Panc1 (cell line): Measurements from ENCODE around the gene NDUFB11. TPM values are rescaled to one million over a fixed set of nuclear protein-coding genes. Genes with fewer than 3 reads are reported as not detected.

ENCODE experiments used
- ATAC-seq: fragments of 200-7000 bp; cut with Tn5 transposase; 2 replicates; pipeline ENCODE4 v1.9.1; 2020; ENCODE audit warnings: mild to moderate bottlenecking, moderate library complexity
- BruUV-seq: library from RNA; stranded (reverse); fragments of 400-500 nt; replicated peaks from 2 replicates; lab custom pipeline; 2021; lab: Mats Ljungman, UMichigan
- CTCF ChIA-PET: fragments of 300-600 bp; sonication (Branson Sonifier 250); formaldehyde crosslinking; loops from one replicate; lab custom pipeline; 2022; ENCODE audit warnings: antibody characterized with exemption; lab: Charles Lee
- POLR2A ChIA-PET: fragments of 300-600 bp; sonication (Branson Sonifier 250); formaldehyde crosslinking; loops from one replicate; lab custom pipeline; 2022; ENCODE audit warnings: antibody characterized with exemption; lab: Charles Lee
- DNase-seq: peaks from one replicate; pipeline ENCODE4 v3.0.0-alpha.2; 2010; ENCODE audit warnings: low read depth, low spot score
- H3K27ac ChIP-seq: 2 replicates; pipeline ENCODE4 v1.5.1; 2011; ENCODE audit warnings: mild to moderate bottlenecking, low read length, inconsistent platforms
- H3K27me3 ChIP-seq: fragments of 200-500 bp; sonication (Bioruptor generic); 2 replicates; pipeline ENCODE4 v1.6.0; 2014; ENCODE audit warnings: low read length, inconsistent platforms; ENCODE audit not compliant: control insufficient read depth, insufficient read depth
- H3K36me3 ChIP-seq: fragments of 200-500 bp; sonication (Bioruptor generic); 2 replicates; pipeline ENCODE4 v1.5.1; 2014; ENCODE audit warnings: inconsistent platforms, mild to moderate bottlenecking, low read length, moderate library complexity; ENCODE audit not compliant: control insufficient read depth, insufficient read depth
- H3K4me1 ChIP-seq: 2 replicates; pipeline ENCODE4 v1.5.1; 2011; ENCODE audit warnings: inconsistent platforms, mild to moderate bottlenecking, low read length, moderate library complexity; ENCODE audit not compliant: control insufficient read depth, insufficient read depth
- H3K4me3 ChIP-seq, 2 experiments: 2 replicates each; pipeline ENCODE4 v1.5.1; 2011 to 2012; ENCODE audit warnings: low read depth in 2 of 2, low read length in 2 of 2, mild to moderate bottlenecking in 2 of 2, inconsistent platforms in 1 of 2, moderate library complexity in 1 of 2
- H3K9me3 ChIP-seq: fragments of 200-500 bp; sonication (Bioruptor generic); 2 replicates; pipeline ENCODE4 v1.5.1; 2014; ENCODE audit warnings: low read depth, mild to moderate bottlenecking, inconsistent platforms, low read length, moderate library complexity; ENCODE audit not compliant: control insufficient read depth, insufficient read depth
- POLR2AphosphoS5 ChIP-seq: IDR thresholded peaks from 2 replicates; pipeline ENCODE4 v1.6.1; 2012; ENCODE audit warnings: mild to moderate bottlenecking, low read depth, low read length, moderate library complexity
- SIN3A ChIP-seq: IDR thresholded peaks from 2 replicates; pipeline ENCODE4 v1.6.1; 2012; ENCODE audit warnings: low read depth, mild to moderate bottlenecking, low read length, moderate library complexity, borderline replicate concordance; ENCODE audit not compliant: insufficient read depth
- TCF7L2 ChIP-seq: IDR thresholded peaks from 2 replicates; pipeline ENCODE4 v1.6.1; 2011; ENCODE audit warnings: mild to moderate bottlenecking, low read depth, low read length, inconsistent platforms
- in situ Hi-C: cut with HindIII; loops from 2 replicates; pipeline ENCODE4 v1.10.0; 2016; ENCODE audit warnings: low sequenced_read_pairs, low pct_unique_long_range_greater_than_20kb
- intact Hi-C: fragments of 100-400 bp; cut with micrococcal nuclease; formaldehyde crosslinking; loops from one replicate; pipeline ENCODE4 v1.10.0; 2022; ENCODE audit not compliant: unreplicated experiment
- total RNA-seq: library from RNA; stranded (reverse); gene quantifications from one replicate; pipeline ENCODE4 v1.2.1, GENCODE V29; 2021; ENCODE audit not compliant: unreplicated experiment
- TF ChIP-seq, protein P1 (sequence below): fragments of 450-650 bp; IDR thresholded peaks from 2 replicates; pipeline ENCODE4 v1.5.1; 2017; ENCODE audit warnings: mild to moderate bottlenecking
- TF ChIP-seq, protein P2 (sequence below), 2 experiments: IDR thresholded peaks; 2 replicates each; pipeline ENCODE4 v1.6.1; 2011 to 2012; ENCODE audit warnings: low read depth in 2 of 2, control low read depth in 1 of 2, low read length in 1 of 2, mild to moderate bottlenecking in 1 of 2, moderate library complexity in 1 of 2; ENCODE audit not compliant: insufficient read depth in 1 of 2

The NDUFB11 gene
- total RNA-seq, 1 experiment from 2014 or later = 109 TPM

DNA sequence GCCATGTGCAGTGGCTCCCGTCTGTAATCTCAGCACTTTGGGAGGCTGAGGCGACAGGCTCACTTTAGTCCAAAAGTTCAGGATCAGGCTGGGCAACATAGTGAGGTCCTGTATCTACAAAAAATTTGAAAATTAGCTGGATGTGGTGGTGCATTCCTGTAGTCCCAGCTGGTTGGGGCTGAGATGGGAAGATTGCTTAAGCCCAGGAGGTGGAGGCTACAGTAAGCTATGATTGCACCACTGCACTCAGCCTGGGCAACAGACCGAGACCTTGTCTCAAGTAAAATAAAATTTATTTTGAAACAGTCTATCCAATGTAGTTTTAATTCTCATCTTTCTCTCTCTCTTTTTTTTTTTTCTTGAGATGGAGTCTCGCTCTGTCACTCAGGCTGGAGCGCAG is 21.6 kb upstream of the NDUFB11 start:
- TF ChIP-seq TCF7L2 = no peak
- no peak for TF ChIP-seq POLR2AphosphoS5
- TF ChIP-seq, protein P1, sequence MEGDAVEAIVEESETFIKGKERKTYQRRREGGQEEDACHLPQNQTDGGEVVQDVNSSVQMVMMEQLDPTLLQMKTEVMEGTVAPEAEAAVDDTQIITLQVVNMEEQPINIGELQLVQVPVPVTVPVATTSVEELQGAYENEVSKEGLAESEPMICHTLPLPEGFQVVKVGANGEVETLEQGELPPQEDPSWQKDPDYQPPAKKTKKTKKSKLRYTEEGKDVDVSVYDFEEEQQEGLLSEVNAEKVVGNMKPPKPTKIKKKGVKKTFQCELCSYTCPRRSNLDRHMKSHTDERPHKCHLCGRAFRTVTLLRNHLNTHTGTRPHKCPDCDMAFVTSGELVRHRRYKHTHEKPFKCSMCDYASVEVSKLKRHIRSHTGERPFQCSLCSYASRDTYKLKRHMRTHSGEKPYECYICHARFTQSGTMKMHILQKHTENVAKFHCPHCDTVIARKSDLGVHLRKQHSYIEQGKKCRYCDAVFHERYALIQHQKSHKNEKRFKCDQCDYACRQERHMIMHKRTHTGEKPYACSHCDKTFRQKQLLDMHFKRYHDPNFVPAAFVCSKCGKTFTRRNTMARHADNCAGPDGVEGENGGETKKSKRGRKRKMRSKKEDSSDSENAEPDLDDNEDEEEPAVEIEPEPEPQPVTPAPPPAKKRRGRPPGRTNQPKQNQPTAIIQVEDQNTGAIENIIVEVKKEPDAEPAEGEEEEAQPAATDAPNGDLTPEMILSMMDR = no peak
- no peak for TF ChIP-seq SIN3A
- TF ChIP-seq, protein P2, sequence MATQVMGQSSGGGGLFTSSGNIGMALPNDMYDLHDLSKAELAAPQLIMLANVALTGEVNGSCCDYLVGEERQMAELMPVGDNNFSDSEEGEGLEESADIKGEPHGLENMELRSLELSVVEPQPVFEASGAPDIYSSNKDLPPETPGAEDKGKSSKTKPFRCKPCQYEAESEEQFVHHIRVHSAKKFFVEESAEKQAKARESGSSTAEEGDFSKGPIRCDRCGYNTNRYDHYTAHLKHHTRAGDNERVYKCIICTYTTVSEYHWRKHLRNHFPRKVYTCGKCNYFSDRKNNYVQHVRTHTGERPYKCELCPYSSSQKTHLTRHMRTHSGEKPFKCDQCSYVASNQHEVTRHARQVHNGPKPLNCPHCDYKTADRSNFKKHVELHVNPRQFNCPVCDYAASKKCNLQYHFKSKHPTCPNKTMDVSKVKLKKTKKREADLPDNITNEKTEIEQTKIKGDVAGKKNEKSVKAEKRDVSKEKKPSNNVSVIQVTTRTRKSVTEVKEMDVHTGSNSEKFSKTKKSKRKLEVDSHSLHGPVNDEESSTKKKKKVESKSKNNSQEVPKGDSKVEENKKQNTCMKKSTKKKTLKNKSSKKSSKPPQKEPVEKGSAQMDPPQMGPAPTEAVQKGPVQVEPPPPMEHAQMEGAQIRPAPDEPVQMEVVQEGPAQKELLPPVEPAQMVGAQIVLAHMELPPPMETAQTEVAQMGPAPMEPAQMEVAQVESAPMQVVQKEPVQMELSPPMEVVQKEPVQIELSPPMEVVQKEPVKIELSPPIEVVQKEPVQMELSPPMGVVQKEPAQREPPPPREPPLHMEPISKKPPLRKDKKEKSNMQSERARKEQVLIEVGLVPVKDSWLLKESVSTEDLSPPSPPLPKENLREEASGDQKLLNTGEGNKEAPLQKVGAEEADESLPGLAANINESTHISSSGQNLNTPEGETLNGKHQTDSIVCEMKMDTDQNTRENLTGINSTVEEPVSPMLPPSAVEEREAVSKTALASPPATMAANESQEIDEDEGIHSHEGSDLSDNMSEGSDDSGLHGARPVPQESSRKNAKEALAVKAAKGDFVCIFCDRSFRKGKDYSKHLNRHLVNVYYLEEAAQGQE (IDR thresholded peaks at IDR 0.05; ENCODE audit: insufficient read depth in 1 of 2, low read depth in 2 of 2, low read length in 1 of 2) = no peak
- no peaks in the 10 kb centered on the region for H3K9me3 ChIP-seq
- CTCF ChIA-PET = no interaction called here
- DNase-seq = no peak
- BruUV-seq = no TSS peak
- in situ Hi-C loops = no loop called here
- H3K4me1 ChIP-seq = no peaks in the 10 kb centered on the region
- intact Hi-C loops = no loop called here
- H3K4me3 ChIP-seq = no peak overlapping the region
- no peak overlapping the region for H3K27ac ChIP-seq
- H3K36me3 ChIP-seq = no peaks in the 10 kb centered on the region
- ATAC-seq = no peak
- POLR2A ChIA-PET = no interaction called here
- no peaks in the 10 kb centered on the region for H3K27me3 ChIP-seq

GRCh38 chrX:47164420-47164819 is 19.9 kb upstream of the NDUFB11 start:
- DNase-seq (no peak), ATAC-seq (no peak)
- BruUV-seq = no TSS peak
- Histone ChIP-seq H3K4me1 (no peaks in the 10 kb centered on the region), H3K27me3 (no peaks in the 10 kb centered on the region), H3K36me3 (no peaks in the 10 kb centered on the region), H3K9me3 (no peaks in the 10 kb centered on the region), H3K4me3 (no peak overlapping the region), H3K27ac (no peak overlapping the region)
- CTCF ChIA-PET = no interaction called here
- in situ Hi-C loops (no loop called here), intact Hi-C loops (no loop called here)
- TF ChIP-seq TCF7L2 (no peak), POLR2AphosphoS5 (no peak), SIN3A (no peak)
- TF ChIP-seq, protein P1 = no peak
- TF ChIP-seq, protein P2 (IDR thresholded peaks at IDR 0.05; ENCODE audit: insufficient read depth in 1 of 2, low read depth in 2 of 2, low read length in 1 of 2) = no peak
- POLR2A ChIA-PET = no interaction called here
